22Rv1 (cell line): ENCODE measurements around the gene CRACR2B.

Experiments
- CTCF ChIP-seq: fragments of 450-650 bp; IDR thresholded peaks from 2 replicates; pipeline ENCODE4 v1.5.1; 2017; ENCODE audit warnings: mild to moderate bottlenecking
- ZFX ChIP-seq: fragments of 450-650 bp; IDR thresholded peaks from 2 replicates; pipeline ENCODE4 v1.6.1; 2017; ENCODE audit warnings: antibody characterized with exemption, borderline replicate concordance

GRCh38 chr11:811446-812245 is 16.1 kb upstream of the CRACR2B start:
- TF ChIP-seq CTCF (no peak), ZFX (no peak)
